Measurements from ENCODE around the gene AADAC.

DNA sequence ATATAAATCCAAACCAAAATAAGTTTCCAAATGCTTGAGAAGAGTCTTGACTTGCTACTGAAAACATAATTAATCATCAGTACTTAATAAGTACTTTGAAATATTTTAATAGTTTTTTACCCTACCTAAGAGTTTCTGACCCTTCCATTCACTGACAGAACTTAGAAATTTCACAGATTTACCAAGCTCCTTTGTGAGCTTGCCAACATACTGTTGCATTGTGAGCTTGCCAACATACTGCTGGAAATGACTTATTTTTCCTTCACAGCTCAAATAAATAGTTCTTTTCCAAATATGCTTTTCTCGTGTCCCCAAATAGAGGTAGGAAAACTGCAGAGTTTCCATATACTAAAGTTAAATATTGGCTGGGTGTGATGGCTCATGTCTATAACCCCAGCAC, 9.6 kb upstream of the AADAC start:
- TF ChIP-seq, protein P1, sequence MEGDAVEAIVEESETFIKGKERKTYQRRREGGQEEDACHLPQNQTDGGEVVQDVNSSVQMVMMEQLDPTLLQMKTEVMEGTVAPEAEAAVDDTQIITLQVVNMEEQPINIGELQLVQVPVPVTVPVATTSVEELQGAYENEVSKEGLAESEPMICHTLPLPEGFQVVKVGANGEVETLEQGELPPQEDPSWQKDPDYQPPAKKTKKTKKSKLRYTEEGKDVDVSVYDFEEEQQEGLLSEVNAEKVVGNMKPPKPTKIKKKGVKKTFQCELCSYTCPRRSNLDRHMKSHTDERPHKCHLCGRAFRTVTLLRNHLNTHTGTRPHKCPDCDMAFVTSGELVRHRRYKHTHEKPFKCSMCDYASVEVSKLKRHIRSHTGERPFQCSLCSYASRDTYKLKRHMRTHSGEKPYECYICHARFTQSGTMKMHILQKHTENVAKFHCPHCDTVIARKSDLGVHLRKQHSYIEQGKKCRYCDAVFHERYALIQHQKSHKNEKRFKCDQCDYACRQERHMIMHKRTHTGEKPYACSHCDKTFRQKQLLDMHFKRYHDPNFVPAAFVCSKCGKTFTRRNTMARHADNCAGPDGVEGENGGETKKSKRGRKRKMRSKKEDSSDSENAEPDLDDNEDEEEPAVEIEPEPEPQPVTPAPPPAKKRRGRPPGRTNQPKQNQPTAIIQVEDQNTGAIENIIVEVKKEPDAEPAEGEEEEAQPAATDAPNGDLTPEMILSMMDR (IDR thresholded peaks at IDR 0.05) = no peak
- no peak for TF ChIP-seq POLR2A (IDR thresholded peaks at IDR 0.05)

Data from lower leg skin (tissue), 3 donors.